Hepatic stellate cell (primary cell): ENCODE results near the gene CKAP4.

Source experiments
- DNase-seq: peaks from one replicate; pipeline ENCODE4 v3.0.0; 2011; ENCODE audit warnings: low spot score

CKAP4 gene

DNA sequence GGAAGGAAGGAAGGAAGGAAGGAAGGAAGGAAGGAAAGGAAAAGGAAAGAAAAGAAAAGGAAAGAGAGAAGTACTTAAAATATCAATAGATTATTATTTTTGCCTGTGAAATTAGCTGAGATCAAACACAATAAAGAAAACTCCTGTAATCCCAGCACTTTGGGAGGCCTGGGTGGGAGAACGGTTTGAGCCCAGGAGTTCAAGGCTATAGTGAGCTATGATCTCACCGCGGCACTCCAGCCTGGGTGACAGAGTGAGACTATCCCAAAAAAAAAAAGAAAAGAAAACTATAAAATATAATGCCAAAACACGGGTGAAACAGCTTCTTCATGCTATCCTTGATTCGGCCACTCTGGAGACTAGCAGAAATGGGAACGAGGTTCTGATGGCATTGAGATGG is 26.2 kb upstream of the CKAP4 start:
- DNase-seq, result no peak

DNA sequence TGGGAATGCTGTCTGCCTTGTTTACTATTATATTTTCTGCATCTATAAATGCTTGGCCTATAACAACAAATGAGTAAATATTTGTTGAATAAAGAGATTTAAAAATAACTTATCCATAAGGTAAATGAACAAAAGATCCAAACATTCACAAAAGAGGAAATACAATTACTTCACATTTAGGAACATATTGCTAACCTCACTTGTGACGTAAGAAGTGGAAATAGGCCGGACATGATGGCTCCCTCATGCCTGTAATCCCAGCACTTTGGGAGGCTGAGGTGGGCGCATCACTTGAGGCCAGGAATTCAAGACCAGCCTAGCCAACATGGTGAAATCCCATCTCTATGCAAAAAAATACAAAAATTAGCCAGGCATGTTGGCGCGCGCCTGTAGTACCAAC is 25.7 kb upstream of the CKAP4 start:
- no peak for DNase-seq

DNA sequence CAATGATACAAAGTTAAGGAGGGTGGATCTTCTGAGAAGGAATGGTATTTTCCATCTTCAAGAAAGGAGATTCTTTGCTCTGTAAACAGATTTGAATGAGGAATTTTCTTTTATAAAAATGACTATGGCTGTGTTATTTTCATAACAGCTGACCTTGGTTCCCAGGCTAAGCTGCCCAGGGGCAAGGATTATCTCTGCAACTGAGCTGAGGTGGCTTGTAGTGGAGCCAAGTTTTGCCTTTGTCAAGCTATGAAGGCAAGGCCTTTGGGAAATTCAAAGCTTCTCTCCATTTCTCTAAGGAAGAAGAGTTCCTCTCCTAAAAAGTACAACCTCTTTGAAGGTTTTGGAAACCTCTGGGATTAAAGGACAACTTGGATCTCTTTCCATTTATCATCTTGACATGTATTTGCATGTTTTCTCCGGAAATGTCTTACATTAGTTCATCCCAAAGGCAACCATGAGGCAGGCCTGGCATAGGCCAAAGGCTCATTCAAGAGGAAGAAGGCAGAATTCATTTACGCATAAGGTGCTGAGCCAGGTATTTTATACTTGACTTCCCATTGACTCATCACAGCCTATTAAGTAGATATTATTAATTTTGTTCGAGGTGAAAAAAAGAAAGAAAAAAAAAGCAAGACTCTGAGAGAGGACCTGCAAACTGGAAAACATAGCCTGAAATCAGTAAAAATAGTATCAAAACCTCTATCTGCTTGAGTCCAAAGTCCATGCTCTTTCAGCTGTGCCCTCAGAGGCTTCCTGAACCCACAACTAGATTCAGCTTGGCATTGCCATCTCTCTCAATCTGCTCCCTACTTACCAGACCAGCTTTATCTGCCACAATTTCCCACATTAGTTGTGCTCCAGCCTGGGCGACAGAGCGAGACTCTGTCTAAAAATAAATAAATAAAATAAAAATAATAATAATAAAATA is 24.0 kb upstream of the CKAP4 start:
- DNase-seq, result no peak

- DNase-seq, result no peak
These were observed 21.4 kb upstream of the CKAP4 start for GRCh38 chr12:106269150-106269771.

- no peak for DNase-seq
These were observed 19.7 kb upstream of the CKAP4 start for GRCh38 chr12:106267535-106267934.

DNA sequence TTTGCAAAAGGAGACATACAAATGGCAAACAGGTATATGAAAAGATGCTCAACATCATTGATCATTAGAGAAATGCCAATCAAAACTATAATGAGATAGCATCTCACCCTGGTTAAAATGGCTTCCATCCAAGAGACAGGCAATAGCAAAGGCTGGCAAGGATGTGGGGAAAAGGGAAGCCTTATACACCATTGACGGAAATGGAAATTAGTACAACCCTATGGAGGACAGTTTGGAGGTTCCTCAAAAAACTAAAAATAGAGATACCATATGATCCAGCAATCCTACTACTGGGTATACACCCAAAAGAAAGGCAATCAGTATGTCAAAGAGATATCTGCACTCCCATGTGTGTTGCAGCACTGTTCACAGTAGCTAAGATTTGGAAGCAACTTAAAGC is 17.3 kb upstream of the CKAP4 start:
- DNase-seq, result no peak

DNA sequence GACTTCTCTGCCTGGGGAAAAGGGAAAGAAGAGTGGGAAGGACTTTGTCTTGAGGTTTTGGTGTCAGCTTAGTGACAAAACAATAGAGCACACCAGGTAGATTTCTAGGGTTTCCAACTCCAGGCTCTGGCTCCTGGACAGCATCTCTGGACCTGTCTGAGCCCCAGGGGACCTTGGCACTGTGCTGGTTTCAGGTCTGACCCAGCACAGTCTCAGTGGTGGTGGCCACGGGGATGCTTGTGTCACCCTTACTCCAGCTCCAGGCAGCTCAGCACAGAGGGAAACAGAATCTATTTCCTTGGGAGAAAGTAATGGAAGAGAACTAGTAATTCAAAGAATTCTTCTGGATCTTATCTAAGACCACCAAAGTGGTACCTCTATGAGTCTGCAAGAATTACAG is 11.1 kb upstream of the CKAP4 start:
- DNase-seq, result no peak

- no peak for DNase-seq
These were observed 10.4 kb upstream of the CKAP4 start for GRCh38 chr12:106258226-106258625.

DNA sequence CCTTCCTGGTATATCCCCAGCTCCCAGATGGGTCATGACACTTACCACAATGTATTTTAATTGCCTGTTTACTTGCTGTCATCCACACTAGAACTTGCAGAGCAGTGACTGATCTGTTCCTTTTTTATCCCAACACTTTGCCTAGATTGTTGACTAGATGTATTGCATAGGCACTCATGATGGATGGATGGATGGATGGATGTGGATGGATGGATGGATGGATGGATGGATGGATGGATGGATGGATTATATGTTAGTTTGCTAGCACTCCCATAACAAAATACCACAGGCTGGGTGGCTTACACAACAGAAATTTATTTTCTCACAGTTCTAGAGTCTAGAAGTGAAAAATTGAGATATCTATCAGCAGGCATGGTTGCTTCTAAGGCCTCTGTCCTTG is 8.7 kb upstream of the CKAP4 start:
- DNase-seq, result no peak

DNA sequence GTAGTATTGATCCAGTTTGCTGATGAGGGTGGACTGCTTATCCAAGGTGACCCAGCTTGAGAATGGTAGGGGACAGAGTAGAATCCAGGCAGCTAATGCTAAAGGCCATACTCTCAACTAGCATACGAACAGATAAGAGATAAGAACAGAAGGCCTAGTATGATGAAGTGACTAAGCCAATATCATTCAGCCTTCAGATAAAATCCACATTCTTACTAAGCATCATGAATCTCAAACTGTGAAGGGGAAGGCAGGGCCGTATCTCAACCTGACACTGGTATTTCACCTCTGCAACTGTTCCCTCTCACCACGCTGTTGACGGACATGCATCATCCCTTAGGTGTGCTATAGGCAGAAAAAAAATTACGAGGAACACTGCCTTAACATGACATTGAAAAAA is 8.1 kb upstream of the CKAP4 start:
- DNase-seq, result no peak

GRCh38 chr12:106255493-106255892 is 7.7 kb upstream of the CKAP4 start:
- no peak for DNase-seq

GRCh38 chr12:106254724-106255123 is 6.9 kb upstream of the CKAP4 start:
- no peak for DNase-seq

DNA sequence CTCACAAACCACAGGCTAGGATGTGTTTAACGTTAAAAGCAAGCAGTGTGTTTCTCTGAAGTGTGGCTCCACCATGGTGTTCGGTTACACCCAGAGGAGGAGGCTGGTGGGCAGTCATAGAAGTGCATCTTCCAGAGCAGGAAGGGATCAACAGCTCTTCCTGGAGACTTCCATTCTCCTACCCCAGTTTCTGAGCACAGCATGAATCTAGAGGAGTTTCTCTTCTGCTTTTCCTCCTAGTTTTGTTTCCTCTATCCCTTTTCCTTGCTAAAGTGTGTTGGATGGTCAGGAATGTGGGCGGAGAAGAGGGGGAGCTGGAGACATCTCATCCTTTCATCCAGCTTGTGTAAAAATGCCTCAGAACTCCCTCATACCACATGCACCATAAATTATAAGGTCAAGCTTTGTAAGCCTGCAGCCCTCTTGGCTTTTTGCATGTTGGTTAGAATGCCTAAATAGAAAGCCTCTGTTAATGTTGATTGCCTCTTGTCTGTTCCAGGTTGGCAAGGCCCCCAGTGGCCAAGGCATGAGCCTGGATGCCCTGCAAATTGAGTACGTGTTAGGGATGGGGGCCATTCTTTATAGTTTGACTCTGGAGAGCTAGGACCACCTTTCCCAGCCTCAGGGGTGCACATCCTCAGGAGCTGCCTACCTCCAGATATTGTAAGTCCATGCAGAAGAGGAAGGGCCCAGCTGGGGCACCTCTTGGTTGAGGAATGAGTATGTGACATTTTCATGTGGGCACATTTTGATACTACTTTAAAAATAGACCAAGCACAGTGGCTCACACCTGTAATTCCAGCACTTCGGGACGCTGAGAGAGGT is 4.0 kb upstream of the CKAP4 start:
- no peak for DNase-seq

DNA sequence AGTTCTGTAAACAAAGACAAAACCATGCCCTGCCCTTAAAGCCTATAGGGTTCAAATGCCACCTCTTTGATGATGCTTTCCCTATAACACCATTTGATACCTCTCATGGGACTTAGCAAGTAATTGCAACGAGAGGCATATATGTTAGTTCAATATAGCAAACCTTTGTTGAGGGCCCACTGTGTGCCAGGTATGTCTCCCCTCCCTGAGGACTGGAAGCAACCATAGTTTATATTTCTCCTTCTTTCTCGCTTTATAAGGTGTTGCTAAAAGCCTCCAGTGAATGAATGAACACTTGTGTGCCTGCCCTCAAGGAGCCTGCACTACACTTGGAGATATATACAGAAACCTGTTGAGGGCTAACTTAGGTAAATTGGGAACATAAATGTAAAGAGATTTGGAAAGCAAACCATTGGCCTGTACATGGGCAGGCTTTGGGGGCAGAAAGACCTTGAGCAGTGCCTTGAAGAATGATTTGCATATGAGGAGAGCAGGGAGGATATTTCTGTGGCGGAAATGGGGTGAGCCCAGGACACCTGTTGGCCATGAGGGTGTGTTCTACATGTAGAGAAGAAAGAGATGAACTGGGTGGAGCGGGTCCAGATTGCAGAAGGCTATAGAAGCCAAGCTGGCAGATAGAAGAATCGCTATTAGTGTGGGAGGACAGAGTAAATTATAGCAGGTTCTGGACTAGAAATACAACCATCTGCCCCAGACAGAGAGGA is 1.8 kb upstream of the CKAP4 start:
- no peak for DNase-seq

GRCh38 chr12:106248846-106249371 is 1.1 kb upstream of the CKAP4 start:
- DNase-seq, result peak; percentile 33

DNA sequence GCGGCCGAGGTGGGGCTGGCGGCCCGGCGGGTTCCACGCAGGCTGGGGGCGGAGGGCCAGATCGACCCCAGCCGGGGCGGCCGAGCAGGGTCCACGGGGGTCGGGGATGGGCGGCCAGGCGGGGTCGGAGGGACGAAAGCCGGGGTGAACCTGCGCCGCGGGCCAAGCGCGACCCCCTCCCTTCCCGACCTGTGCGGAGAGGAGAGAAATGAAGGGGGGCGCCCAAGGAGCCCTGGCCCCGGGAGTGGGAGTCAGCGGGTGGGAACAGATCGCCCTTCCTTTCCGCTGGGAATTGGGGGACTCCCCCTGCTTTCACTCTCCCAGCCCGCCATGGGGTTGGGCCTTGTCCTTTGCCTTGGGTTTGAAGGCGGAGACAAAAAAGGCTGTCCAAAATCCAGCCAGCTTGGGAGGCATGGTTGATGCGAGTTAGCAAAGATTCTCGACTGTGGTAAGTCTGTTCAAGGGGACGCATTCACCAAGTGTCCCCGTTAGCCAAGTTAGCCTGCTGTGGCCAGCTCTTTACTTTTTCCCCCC is 559 bp upstream of the CKAP4 start:
- DNase-seq, result peak; percentile 85

DNA sequence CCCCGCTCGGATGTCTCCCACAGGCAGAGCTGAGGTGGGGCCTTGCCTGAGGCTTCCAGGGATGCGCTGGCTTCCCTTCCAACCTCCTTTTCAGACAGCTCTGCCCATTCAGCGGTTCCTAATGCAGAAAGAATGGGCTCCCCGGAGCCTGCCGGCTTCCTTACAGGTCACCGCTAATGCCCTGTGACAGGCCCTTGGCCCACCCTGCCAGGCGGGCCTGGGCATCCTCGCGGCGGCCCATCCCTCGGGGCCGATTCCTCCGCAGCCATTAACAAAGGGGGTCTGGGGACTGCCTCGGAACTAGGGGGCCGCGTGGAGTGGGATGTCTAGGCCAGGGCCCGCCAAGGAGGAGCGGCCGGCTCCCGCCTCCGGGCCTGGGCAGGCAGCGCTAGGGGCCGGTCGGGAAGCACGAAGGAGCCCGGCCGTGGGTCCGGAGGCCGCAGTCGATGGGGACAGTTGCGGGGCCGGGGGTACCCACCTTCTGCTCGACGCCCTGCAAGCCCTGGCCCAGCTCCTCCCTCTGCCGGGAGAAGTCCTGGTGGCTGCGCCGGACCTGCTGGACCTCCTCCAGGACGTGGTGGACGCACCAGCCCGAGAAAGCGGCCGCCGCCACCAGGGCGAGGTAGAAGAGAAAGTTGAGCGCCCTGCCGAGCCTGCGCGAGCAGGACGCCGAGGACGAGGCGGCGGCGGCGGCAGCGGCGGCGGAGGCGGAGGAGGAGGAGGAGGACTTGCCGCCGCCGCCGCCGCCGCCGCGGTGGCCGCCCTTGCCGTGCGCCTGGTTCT is 738 bp downstream of the CKAP4 start:
- DNase-seq, result peak; percentile 76

- peak; percentile 65 for DNase-seq
These were observed 2.1 kb downstream of the CKAP4 start for GRCh38 chr12:106245767-106246166.

- no peak for DNase-seq
These were observed 4.2 kb downstream of the CKAP4 start for GRCh38 chr12:106243620-106244019.

GRCh38 chr12:106240821-106241220 is 7.0 kb downstream of the CKAP4 start:
- DNase-seq, result no peak

DNA sequence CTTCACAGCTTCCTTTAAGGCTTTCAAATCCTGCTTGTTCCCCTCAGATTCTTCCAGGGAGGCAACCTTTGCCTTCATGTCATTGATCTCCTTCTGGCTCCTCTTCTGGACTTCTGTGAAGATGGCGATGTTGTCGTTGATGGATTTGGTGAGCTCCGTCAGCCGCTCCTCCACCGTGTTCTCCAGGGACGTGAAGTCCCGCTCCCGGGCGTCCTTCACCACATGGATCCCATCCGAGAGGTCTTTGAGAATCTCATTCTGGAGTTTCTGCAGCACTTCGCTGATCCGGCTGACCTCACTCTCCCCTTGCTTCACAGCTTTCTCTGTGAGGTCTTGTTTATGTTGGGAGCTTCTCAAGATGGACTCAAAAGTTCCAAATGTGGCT is 7.9 kb downstream of the CKAP4 start:
- no peak for DNase-seq
